GM18867 (cell line): Measurements from ENCODE around the gene IBA57.

Source experiments
- ATAC-seq: cut with Tn5 transposase; IDR thresholded peaks from one replicate; pipeline ENCODE4 v1.9.1; 2021; ENCODE audit warnings: mild to moderate bottlenecking, moderate library complexity; ENCODE audit not compliant: unreplicated experiment

IBA57 gene

DNA sequence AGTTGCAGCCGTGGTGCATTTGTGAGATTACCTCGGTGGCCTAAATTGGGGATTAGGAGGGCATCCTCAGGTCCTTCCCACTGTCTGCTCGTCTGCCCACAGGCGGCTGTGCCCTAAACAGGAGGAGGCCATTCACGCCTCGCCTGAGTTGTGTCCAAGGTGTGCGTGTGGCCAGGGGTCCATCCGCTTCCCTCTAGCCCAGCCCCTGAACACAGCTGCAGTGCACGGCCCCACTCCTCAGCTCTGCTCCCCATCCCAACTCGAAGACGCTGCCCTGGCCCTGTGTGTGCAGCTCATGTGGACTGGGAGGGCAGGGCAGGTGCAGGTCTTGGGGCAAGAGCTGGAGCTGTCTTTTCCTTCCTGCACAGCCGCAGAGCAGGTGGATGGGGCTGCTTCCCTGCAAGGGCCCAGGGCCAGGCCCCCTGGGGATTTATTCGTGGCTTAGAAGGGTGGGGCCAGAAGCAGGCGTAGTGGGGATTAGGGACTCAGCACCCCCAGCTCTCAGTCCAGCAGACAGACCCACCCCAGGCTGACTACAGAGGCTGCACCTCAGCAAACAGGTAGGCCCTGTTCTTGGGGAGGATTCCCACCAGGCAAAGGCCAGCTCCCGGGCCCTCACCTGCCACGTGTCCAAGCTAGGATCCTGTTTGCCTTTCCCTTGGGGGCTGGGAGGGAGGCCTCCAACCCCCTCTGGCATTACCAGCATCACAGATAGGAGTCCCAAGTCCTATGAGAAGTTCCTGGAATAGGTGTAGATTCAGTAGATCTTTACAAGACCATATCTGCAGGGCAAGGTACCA, 21.2 kb upstream of the IBA57 start:
- no peak for ATAC-seq

DNA sequence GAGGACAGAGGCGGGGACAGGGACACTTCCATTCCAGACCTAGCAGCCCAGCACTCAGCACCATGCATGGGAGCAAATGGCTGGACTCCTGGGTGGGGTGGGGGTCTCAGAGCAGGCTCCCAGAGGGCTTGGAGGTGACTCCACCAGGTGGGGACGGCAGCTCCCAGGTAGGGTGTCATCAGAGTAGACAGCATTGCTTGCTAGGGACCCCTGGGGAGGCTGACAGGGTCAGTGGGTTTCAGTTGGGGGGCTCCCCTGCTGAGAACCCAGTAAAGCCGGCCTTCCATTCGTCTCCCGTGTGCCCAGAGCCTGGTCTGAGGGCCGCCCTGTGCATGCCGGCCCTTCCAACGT, 20.6 kb upstream of the IBA57 start:
- no peak for ATAC-seq

DNA sequence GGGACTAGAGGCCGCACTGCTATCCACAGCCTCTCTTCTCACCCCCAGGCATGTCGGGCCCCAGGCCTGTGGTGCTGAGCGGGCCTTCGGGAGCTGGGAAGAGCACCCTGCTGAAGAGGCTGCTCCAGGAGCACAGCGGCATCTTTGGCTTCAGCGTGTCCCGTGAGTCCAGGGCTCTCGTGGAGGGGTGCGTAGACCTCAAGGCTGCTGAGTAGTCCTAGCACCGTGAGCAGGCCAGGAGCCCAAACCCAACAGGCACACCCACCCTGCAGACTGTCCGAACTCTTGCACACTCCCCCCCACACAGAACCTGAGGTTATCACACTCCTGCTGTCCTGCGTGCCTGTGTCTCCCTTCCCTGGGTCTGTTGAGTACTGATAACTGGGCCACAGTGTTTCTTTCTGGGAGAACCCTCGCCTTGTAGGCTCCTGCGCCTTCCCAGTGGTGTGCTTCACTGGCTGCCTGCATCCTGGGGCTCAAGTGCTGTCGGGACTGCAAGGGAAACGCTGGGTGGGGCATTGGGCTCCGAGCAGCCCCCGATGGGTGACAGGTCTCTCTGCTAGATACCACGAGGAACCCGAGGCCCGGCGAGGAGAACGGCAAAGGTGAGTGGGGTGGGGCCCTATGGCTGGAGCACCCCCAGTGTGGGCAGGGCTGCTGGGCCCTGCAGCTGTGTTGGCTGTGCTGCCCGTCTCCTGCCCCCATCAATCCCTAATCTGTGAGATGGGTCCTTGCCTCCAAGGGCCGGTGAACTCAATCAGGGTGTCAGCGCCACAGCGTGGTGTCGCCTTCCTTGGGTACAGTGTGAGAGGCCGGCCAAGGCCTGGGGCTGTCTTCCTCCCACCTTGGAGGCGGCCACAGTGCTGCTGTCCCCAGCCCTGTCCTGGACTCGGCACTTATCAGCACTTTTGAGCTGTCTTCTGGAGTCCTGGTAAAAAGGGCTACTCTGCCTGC, 19.9 kb upstream of the IBA57 start:
- ATAC-seq, result no peak

DNA sequence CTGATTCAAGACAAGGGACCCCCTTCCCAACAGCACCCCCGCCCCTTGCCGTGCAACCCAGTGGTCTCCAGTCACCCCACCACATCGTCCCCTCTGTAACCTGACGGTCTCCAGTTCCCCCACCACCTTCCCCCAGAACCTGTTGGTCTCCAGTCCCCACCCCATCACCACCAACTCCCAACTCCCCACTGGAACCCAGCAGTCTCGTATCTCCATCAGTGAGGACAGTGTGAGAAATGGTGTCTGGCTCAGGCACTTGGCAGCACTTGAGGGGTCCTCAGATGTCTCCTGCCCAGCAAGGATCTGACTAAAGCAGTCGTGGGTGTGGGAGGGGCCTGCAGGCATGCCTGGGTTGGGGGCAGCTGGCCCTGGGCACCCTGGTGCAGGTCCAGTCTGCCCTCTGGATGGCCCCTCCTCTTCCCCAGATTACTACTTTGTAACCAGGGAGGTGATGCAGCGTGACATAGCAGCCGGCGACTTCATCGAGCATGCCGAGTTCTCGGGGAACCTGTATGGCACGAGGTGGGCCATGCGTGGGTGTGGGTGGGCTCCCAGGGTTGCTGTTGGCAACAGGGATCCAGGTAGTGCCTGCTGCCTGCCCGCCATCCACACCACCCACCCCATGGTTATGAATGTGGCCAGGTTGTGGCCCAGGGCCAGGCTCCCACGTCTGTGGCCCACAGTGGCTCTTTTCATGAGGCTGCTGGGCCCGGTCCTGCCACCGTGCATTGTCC, 19.0 kb upstream of the IBA57 start:
- no peak for ATAC-seq

DNA sequence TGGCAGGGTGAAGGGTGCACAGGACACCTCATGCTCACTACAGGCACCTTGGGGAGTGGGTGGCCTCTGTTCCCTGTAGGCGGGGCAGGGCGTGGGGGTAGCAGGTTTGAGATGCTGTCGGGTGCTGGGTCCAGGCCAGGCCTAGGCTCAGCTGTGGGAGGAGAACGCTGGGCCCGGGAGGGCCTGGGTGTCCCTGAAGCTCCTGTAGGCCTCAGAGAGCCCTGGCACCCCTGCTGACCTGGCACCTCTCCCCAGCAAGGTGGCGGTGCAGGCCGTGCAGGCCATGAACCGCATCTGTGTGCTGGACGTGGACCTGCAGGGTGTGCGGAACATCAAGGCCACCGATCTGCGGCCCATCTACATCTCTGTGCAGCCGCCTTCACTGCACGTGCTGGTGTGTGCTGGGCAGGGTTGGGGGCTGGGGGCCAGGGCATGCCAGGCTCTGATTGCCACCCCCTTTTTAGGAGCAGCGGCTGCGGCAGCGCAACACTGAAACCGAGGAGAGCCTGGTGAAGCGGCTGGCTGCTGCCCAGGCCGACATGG, 18.4 kb upstream of the IBA57 start:
- no peak for ATAC-seq

DNA sequence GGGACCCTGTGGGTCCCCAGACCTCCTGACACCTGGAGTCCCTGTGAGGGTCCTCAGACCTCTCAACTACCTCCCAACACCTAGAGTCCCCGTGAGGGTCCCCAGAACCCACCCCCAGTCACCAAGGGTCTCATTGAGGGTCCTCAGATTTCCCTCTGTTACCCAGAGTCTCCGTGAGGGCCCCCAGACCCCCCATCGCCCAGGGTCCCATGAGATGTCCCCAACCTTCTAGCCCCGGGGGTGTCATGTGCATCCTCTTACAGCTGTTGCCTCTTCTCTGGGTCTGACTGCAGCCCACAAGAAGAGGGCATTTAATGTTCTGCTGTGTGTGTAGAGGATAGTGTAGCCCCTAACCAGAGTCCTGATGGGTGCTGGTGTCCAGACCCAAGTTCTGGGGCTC, 17.8 kb upstream of the IBA57 start:
- ATAC-seq, result no peak

DNA sequence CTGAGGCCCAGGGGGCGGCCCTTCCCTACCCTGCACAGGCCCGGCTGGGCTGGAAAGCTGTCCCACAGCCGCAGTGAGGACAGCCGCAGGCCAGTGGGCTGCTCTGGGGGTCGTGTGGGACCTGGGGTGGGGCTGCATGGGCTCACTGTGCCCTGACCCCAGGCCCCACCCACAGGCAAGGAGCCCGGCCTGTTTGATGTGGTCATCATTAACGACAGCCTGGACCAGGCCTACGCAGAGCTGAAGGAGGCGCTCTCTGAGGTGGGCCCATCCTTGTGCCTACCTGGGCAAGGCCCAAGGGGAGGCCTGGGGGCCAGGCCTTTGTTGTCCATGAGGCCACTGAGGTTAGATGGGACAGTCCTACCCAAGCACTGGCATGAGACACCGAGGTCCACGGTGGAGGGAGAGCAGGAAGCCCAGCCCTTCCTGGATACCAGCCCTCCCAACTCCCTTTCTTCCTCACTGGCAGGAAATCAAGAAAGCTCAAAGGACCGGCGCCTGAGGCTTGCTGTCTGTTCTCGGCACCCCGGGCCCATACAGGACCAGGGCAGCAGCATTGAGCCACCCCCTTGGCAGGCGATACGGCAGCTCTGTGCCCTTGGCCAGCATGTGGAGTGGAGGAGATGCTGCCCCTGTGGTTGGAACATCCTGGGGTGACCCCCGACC, 17.3 kb upstream of the IBA57 start:
- no peak for ATAC-seq

DNA sequence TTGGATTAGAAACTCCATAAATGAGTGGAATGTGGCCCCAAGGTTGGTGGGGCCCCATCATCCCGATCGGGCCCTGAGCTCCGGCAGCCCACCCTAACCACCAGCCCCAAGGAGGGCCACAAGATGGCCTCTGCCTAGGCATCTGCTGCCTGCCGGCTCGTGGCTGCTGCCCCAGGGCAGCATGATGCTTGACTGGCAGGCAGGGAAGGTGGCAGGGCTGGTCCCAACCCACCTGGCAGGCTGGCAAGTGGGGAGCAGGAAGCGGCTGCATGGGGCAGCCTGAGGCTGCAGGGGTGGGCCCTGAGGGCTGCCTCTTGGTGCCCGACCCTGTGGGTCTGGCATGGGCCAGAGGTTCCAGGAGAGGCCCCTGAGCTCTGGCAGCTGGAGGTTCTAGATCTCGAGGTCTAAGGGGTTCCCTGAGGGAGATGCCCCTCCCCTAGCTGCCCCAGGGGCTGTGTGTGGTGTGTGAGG, 16.6 kb upstream of the IBA57 start:
- ATAC-seq, result no peak

DNA sequence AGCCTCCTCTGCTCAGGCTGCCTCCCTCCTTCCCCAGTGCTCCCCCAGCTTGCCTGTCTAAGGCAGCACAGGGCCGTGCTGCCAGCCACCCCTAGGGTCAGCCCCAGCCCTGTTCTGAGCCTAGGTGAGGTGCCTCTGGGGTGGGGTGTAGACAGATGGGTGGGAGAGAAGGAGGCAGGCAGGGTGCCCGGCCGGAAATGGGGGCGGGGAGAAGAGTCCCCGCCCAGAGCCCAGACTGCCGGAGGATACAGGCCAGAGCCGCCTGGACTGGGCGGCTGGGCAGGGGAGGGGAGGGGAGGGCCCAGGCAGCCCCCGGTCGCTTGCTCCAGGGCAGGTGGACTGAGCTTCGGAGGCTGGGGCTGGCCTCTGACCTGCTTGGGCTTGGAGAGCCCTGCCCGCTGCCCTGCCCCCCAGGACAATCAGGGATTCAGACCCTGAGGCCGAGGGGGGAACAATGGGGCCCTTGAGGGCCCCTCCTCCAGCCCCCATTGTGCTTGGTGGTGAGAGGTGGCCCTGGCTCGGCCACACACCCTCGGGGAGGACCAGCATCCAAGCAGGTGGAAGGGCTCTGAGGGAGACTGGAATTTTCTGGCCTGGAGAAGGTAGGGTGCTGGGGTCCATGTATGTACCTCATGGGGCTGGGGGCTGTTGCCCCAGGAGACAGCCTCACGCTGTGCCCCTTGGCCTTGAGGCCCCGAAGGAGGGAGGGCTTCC, 16.0 kb upstream of the IBA57 start, which contains the start of gene GJC2:
Gene GJC2 (plus strand): TSS at position 525 of the 714 bp plus-strand sequence. CDS start 7,829 bp downstream, outside the sequence.
- ATAC-seq, result no peak

DNA sequence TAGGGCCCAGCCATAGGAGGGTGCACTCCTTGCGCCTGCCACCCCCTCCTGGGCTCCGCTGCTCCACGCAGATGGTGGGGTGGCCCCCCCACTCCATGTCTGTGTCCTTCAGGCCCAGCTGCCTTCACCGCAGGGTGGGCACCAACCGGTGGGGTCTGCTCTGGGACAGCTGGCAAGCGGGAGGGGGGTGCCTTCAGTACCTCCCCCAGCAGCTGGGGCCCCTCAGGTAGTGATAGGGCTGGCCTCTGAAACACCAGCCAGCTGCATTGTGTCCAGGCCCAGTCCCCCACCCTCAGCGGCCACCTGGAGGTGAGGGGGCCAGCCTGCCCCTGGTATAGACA, 15.5 kb upstream of the IBA57 start:
- ATAC-seq, result no peak

DNA sequence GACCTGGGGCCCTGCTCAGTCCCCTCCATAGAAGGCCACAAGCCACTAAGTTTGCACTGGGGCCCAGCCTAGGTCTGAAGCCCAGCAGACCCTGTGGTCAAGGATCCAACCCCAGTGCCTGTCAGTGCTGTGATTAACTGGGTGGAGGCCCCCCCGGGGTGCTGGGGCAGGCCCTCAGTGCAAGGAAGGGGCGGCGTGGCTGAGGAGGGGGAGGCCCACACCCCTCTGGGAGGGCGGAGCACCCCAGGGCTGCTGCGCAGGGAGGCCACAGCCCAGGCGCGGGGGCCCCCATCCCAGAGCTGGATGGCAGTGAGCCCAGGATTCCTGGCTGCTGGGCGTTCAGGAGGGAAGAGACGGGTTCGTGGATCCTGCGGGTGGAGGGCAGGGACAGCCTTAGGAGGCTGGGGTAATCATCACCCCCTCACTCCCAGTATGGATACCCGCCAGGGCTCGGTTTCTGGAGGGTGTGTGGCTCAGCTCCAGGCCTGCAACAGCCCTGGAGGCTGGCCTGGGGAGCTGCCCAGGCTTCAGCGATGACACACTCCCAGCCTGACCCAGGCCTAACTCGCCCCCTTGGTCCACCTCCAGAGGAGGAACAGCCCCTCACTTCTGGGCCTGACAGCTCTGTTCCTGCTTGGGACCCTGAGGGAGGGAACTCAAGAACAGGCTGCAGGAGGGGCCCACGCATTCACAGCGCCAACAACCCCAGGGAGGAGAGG, 15.0 kb upstream of the IBA57 start:
- no peak for ATAC-seq

DNA sequence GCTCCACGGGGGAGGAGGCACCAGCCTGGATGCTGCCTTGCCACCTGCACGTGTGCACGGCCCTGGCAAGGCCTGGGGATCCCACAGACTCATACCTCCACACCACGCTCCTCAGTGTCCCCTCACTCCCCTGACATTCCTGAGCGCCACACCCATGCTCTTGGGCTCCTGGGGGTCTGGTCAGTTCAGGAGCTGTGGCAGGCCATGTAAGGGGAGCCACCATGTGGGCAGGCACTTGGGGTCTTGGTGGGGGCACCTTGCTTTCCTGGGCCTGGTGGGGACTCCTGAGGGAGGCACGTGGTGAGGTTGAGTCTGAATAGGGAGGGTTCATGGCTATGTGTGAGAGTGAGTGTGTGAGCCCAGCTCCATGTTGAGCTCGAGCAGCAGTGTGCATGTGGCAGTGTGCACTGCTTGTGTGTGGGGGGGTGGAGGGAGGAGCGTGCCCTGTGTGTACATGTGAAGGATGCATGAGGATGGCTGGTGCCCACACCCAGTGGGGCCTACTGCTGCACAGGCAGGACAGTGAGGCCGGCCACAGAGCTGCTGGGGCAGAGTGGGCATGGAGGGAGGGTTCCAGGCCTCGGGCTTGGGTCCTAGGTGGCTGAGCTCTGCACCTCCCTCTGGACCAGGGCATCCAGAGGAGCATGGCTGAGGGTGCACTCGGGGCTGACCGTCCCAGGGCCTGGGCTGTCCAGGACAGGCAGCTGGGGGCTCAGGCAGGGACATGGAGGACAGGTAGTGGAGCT, 14.3 kb upstream of the IBA57 start:
- no peak for ATAC-seq

DNA sequence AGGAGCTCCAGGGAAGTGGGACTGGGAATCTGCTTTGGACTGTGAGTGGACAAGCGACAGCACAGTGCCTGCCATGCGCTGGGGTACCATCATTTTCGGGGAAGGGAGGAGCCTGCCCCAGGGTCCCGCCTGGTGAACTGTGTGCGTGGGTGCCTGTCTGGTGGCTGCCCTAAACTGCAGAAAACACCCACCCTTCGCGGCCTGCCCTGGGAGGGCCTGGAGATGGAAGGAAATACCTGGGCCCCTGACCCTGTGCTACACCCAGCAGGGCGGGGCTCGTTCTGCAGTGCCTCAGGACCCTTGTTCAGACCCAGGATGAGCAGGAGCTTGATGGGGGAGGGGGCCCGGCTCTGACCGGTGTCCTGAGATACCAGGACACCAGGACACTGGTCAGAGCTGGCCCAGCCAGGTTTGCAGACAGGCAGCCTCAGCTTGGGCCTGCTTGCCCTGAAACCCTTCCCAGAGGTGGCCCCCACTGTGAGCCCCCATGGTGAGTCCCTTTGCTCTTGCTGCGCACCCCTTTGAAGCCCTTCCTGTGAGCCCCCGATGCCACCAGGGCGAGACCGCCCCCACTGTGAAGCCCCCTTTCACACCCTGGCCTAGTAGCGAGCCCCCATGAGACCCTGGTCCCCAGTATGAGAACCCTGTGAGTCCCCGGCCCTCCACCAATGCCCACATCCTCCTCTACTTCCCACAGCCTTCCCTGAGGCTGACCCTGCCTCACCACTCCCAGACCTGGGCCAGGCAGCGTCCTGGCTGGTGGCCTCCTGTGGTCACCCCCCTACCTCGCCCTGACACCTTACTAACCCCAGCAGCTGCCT, 13.3 kb upstream of the IBA57 start:
- ATAC-seq, result no peak

DNA sequence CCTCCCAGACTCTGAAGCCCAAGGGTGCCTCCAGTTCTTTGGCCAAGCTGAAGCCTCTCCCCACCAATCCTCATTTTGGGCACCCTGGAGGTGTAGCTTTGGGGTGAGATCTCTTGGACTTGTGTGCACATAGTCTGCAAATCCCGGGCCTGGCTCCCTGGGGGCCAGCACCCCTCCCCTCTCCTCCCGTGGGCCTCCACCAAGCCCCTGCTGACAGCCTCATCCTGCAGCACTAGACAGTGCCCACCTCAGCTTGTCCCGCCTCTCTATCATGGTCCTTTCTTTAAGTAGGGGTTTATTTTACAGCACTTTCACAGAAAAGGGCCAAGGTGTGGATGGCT, 12.7 kb upstream of the IBA57 start:
- no peak for ATAC-seq

DNA sequence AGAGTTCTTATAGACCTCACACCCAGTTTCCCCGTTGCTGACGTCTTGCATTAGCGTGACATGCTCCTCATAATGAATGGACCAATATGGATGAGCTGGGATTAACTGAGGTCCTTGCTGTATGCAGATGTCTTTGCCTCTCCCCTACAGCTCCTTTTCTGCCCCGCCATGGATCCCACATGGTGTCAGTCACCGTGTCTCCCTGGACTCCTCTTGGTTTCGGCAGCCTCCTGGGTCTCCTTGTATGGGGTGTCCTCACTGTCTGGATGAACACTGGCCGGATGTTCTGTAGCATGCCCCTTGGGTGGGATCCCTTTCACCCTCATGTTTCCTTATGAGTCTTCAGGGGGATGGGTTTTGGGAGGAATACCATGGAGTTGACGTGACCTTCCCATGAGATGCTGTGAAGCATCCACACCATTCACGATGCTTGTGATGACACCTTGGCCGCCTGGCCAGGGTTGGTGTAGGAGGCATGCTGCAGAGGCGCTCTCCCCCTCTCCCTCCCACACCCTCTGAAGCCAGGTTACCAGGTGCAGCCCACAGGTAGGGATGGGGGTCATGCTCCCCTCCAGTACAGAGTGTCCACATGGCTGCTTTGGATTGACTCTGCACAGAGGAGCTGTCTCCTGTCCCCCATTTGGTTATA, 11.5 kb upstream of the IBA57 start:
- ATAC-seq, result no peak

DNA sequence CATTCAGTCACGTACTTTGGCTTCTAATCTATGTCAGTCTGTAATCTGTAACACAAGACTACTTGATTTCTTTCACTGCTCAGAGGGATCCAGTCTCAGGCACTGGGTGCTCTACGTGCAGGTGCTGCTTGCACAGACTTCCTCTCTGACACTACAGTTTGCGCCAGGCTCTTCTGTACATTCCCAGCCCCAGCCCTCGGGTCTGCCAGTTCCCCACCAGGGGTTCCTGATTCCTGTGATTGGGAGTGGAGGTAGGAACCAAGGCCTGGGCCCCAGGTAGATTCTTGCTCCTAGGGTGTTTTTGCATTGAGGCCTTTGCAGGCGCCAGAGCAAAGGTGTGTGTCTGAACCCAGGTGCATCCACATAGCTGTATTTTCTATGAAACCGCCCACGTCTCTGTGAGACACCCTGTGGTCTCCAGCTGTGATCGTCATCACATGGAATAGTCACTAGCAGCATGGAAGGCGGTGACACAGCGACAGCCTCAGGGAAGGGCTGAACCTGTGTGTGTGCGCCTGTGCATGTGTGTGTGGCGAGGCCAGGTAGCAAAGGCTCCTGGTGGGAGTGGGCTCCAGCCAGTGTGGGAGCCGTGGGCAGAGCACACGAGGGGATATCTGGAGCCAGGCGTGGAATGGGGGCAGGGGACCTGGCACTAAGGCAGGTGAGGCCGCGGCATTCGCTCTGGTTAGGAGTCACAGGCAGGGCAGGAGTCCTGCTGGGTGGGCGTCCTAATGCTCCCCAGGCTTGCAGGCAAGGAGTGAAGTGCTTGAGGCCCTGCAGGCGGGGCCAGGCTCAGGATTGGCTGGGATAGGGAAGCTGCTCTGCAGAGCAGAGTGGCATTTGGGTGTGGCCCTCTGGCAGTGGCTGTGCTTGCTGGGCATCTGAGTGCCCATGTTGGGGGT, 10.7 kb upstream of the IBA57 start:
- no peak for ATAC-seq
